Right renal pelvis (tissue), 4 donors: ENCODE measurements around the gene PSMC3IP. TPM values are rescaled to one million over a fixed set of nuclear protein-coding genes. Genes with fewer than 3 reads are reported as not detected.
"Not testable (repeated sequence)": the region's sequence is repeated elsewhere in the genome, so short reads cannot be mapped to it uniquely, and the experiment has no call there.

Source experiments
- DNase-seq, 4 donors: peaks; one replicate each; pipeline ENCODE4 v3.0.0-alpha.2; 2013; ENCODE audit warnings: low read depth in 4 of 4, low spot score in 3 of 4, missing footprints in 1 of 4
- polyA plus RNA-seq, 4 donors: library from polyadenylated mRNA; unstranded; fragments of 120-200 nt; gene quantifications; one replicate each; pipeline ENCODE4 v1.2.1, GENCODE V29; 2013; ENCODE audit not compliant: insufficient read length in 4 of 4

Gene PSMC3IP
- polyA plus RNA-seq, 4 donors, result 16.7 to 17.9 (median 16.9) TPM

GRCh38 chr17:42541041-42541833, 36.3 kb downstream of the PSMC3IP start:
- no peak for DNase-seq

- not testable (repeated sequence) for DNase-seq
These were observed 37.0 kb downstream of the PSMC3IP start for GRCh38 chr17:42540558-42540957.

- DNase-seq, result no peak
These were observed 39.0 kb downstream of the PSMC3IP start for GRCh38 chr17:42538482-42538881.

- no peak for DNase-seq
These were observed 39.6 kb downstream of the PSMC3IP start for GRCh38 chr17:42537826-42538451.

- DNase-seq, result no peak
These were observed 40.2 kb downstream of the PSMC3IP start for GRCh38 chr17:42537156-42537805.

- DNase-seq, result no peak
These were observed 41.0 kb downstream of the PSMC3IP start for GRCh38 chr17:42536372-42537155.

GRCh38 chr17:42536048-42536371, 41.5 kb downstream of the PSMC3IP start, which contains the start of gene NAGLU:
TSS of gene NAGLU (plus strand) at chr17:42536241. CDS start at chr17:42536273, 32 bp downstream.
- DNase-seq, result peak in 2 of 4 donors; percentile 80 to 81

- no peak for DNase-seq
These were observed 42.1 kb downstream of the PSMC3IP start for GRCh38 chr17:42535155-42536047.

- no peak for DNase-seq
These were observed 45.8 kb downstream of the PSMC3IP start for GRCh38 chr17:42531455-42532354.

GRCh38 chr17:42530952-42531454, 46.5 kb downstream of the PSMC3IP start:
- DNase-seq, result no peak

- no peak for DNase-seq
These were observed 48.5 kb downstream of the PSMC3IP start for GRCh38 chr17:42529061-42529460.

- DNase-seq, result no peak
These were observed 49.6 kb downstream of the PSMC3IP start for GRCh38 chr17:42527932-42528331.

GRCh38 chr17:42526031-42526444, 51.5 kb downstream of the PSMC3IP start:
- no peak for DNase-seq

- no peak for DNase-seq
These were observed 52.3 kb downstream of the PSMC3IP start for GRCh38 chr17:42525221-42525620.

GRCh38 chr17:42522798-42523278, 54.7 kb downstream of the PSMC3IP start:
- DNase-seq, result no peak
